Smooth muscle cell (in vitro differentiated cells): ENCODE results near the gene MRPS27. TPM values are rescaled to one million over a fixed set of nuclear protein-coding genes. Genes with fewer than 3 reads are reported as not detected.

Experiments
- DNase-seq: peaks from one replicate; lab custom pipeline; 2025; ENCODE audit not compliant: unreplicated experiment; lab: John Stamatoyannopoulos, UW
- H2AFZ ChIP-seq: fragments of 200-600 bp; sonication (generic); 2 replicates; pipeline ENCODE4 v1.6.0; 2016; ENCODE audit warnings: antibody characterized with exemption, low read depth, mild to moderate bottlenecking
- H3F3A ChIP-seq: fragments of 200-600 bp; sonication (generic); 2 replicates; pipeline ENCODE4 v1.6.0; 2017; ENCODE audit warnings: antibody characterized with exemption, low read depth
- H3K27ac ChIP-seq: fragments of 200-600 bp; sonication (generic); 2 replicates; pipeline ENCODE4 v1.5.1; 2016; ENCODE audit warnings: low read depth, mild to moderate bottlenecking
- H3K27me3 ChIP-seq: fragments of 200-600 bp; sonication (generic); 2 replicates; pipeline ENCODE4 v1.6.1; 2016; ENCODE audit warnings: low read depth, mild to moderate bottlenecking
- H3K36me3 ChIP-seq: fragments of 200-600 bp; sonication (generic); 2 replicates; pipeline ENCODE4 v1.5.1; 2016; ENCODE audit warnings: low read depth
- H3K4me1 ChIP-seq: fragments of 200-600 bp; sonication (generic); 2 replicates; pipeline ENCODE4 v1.5.1; 2016; ENCODE audit warnings: low read depth
- H3K4me2 ChIP-seq: fragments of 200-600 bp; sonication (generic); 2 replicates; pipeline ENCODE4 v1.6.0; 2016; ENCODE audit warnings: mild to moderate bottlenecking
- H3K4me3 ChIP-seq: fragments of 200-600 bp; sonication (generic); 2 replicates; pipeline ENCODE4 v1.5.1; 2016; ENCODE audit warnings: mild to moderate bottlenecking
- H3K79me2 ChIP-seq: fragments of 200-600 bp; sonication (generic); 2 replicates; pipeline ENCODE4 v1.6.0; 2016; ENCODE audit warnings: low read depth, mild to moderate bottlenecking
- H3K9ac ChIP-seq: fragments of 200-600 bp; sonication (generic); 2 replicates; pipeline ENCODE4 v1.6.0; 2016; ENCODE audit warnings: low read depth
- H3K9me3 ChIP-seq: fragments of 200-600 bp; sonication (generic); replicated peaks from 2 replicates; pipeline ENCODE4 v1.5.1; 2016; ENCODE audit warnings: low read depth
- H4K20me1 ChIP-seq: fragments of 200-600 bp; sonication (generic); 2 replicates; pipeline ENCODE4 v1.6.0; 2016; ENCODE audit warnings: low read depth
- WGBS: methylation state at CpG from one replicate; pipeline ENCODE4 v1.1.7; 2016; ENCODE audit warnings: low lambda C conversion rate; 5-methylcytosine and 5-hydroxymethylcytosine counted together
- polyA plus RNA-seq: library from polyadenylated mRNA; unstranded; fragments of >200 nt; fragmentation: Nextera tagmentation; extraction: Ambion mirVana; gene quantifications from 2 replicates; pipeline ENCODE4 v1.2.1, GENCODE V29; 2016
- total RNA-seq: library from RNA; depleted of rRNA; stranded (reverse); fragments of >200 nt; gene quantifications from 2 replicates; pipeline ENCODE4 v1.2.3, GENCODE V29; 2014
- TF ChIP-seq, protein P1 (sequence below): fragments of 200-600 bp; sonication (generic); IDR thresholded peaks from 2 replicates; pipeline ENCODE4 v1.5.1; 2017; ENCODE audit warnings: borderline replicate concordance, mild to moderate bottlenecking, antibody characterized with exemption; ENCODE audit not compliant: insufficient read depth, poor library complexity, severe bottlenecking

The MRPS27 gene
- total and polyA plus RNA-seq, 2 experiments from 2014 or later, result 36.7 to 38.3 TPM

- Histone ChIP-seq H3K79me2 (no peaks in the 10 kb centered on the region), H3K9me3 (no peaks in the 10 kb centered on the region), H3K4me3 (no peak overlapping the region), H3K36me3 (no peaks in the 10 kb centered on the region), H2AFZ (no peak overlapping the region), H3K4me1 (peaks cover 20% of the 10 kb centered on the region), H3K27ac (peak overlapping the region; percentile 89), H3K4me2 (peak overlapping the region; percentile 50), H3K27me3 (no peaks in the 10 kb centered on the region), H3K9ac (peak overlapping the region; percentile 43), H4K20me1 (no peaks in the 10 kb centered on the region), H3F3A (peaks cover 39% of the 10 kb centered on the region)
- TF ChIP-seq, protein P1, sequence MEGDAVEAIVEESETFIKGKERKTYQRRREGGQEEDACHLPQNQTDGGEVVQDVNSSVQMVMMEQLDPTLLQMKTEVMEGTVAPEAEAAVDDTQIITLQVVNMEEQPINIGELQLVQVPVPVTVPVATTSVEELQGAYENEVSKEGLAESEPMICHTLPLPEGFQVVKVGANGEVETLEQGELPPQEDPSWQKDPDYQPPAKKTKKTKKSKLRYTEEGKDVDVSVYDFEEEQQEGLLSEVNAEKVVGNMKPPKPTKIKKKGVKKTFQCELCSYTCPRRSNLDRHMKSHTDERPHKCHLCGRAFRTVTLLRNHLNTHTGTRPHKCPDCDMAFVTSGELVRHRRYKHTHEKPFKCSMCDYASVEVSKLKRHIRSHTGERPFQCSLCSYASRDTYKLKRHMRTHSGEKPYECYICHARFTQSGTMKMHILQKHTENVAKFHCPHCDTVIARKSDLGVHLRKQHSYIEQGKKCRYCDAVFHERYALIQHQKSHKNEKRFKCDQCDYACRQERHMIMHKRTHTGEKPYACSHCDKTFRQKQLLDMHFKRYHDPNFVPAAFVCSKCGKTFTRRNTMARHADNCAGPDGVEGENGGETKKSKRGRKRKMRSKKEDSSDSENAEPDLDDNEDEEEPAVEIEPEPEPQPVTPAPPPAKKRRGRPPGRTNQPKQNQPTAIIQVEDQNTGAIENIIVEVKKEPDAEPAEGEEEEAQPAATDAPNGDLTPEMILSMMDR, result no peak
- WGBS, result 39% methylated on average over 3 of the region's 3 CpGs
- no peak for DNase-seq
Measured at GRCh38 chr5:72281764-72282499, 38.1 kb downstream of the MRPS27 start.

DNA sequence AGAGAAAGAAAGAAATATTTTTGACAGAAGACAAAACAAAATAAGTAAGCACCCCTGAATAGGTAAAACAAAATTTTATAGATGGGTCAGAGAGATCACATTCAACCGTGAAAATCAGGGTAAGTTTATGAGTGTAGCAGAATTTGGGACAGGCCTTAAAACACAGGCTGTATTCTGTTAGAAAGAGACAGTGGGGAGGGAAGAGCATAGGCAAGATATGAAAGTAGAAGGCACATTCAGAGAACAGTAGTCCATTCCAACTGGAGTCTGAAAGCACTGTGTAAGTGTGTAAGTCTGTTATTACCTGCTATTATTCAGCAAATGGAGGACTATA is 38.6 kb downstream of the MRPS27 start:
- Histone ChIP-seq H4K20me1 (no peaks in the 10 kb centered on the region), H3K4me1 (peaks cover 20% of the 10 kb centered on the region), H3K9me3 (no peaks in the 10 kb centered on the region), H3K27me3 (no peaks in the 10 kb centered on the region), H3K4me3 (no peak overlapping the region), H3K9ac (peak overlapping the region; percentile 43), H3K27ac (peak overlapping the region; percentile 89), H3K36me3 (peaks cover under 1% of the 10 kb centered on the region), H3K79me2 (peaks cover 5% of the 10 kb centered on the region), H3K4me2 (peak overlapping the region; percentile 50), H3F3A (peaks cover 39% of the 10 kb centered on the region), H2AFZ (no peak overlapping the region)
- TF ChIP-seq, protein P1, result no peak
- WGBS, result 53% methylated on average over 1 of the region's 1 CpG
- no peak for DNase-seq

DNA sequence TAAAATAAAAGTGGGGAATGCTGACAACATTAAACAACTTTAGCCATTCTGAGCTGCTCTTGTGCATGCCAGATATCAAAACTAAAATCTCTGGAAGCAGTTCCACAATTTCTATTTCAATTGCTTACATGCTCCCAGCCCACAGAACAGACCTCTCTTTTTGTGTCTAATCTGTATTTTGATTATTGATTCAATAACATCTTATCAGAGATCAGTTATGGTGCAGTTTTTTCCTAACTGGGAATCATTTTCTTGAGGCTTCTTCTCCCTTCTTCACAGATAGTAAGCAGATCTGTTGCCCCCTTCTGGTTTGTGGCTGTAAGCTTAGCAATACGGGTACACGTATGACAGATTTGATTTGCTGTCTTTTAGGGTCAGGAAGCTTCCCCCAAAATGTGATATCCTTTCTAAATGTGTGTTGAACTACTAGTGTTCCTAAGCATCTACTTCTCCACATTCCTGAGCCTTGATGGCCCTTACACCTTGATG is 39.4 kb downstream of the MRPS27 start:
- no peaks in the 10 kb centered on the region for H3K27me3 ChIP-seq
- H3K79me2 ChIP-seq, result peaks cover 7% of the 10 kb centered on the region
- peak overlapping the region; percentile 50 for H3K4me2 ChIP-seq
- H3K36me3 ChIP-seq, result peaks cover 5% of the 10 kb centered on the region
- H3K9ac ChIP-seq, result peak overlapping the region; percentile 43
- H3F3A ChIP-seq, result peaks cover 39% of the 10 kb centered on the region
- H2AFZ ChIP-seq, result peak overlapping the region; percentile 50
- no peak overlapping the region for H3K4me3 ChIP-seq
- TF ChIP-seq, protein P1, result peak; percentile 56
- 16% methylated on average over 2 of the region's 2 CpGs for WGBS
- peak overlapping the region; percentile 89 for H3K27ac ChIP-seq
- no peaks in the 10 kb centered on the region for H4K20me1 ChIP-seq
- H3K9me3 ChIP-seq, result no peaks in the 10 kb centered on the region
- DNase-seq, result no peak
- peaks cover 20% of the 10 kb centered on the region for H3K4me1 ChIP-seq
